Stimulated activated CD4-positive, alpha-beta T cell treated with anti-CD3 and anti-CD28 coated beads, Interleukin-4, amount 100 ng/mL, for 48 hours (primary cell): ENCODE results near the gene TM6SF1.
"Not testable (repeated sequence)": the region's sequence is repeated elsewhere in the genome, so short reads cannot be mapped to it uniquely, and the experiment has no call there.

Experiments used
- DNase-seq, 2 donors: peaks; one replicate each; pipeline ENCODE4 v3.0.0-alpha.2; 2020; ENCODE audit warnings: low read depth in 2 of 2

Gene TM6SF1

GRCh38 chr15:83088876-83089275 lies 18.6 kb upstream of the TM6SF1 start:
- no peak for DNase-seq

- DNase-seq = no peak
Observed at GRCh38 chr15:83090465-83090864, 17.0 kb upstream of the TM6SF1 start.

- not testable (repeated sequence) for DNase-seq
Observed at GRCh38 chr15:83091965-83092308, 15.5 kb upstream of the TM6SF1 start.

- no peak for DNase-seq
Observed at GRCh38 chr15:83092309-83092976, 15.0 kb upstream of the TM6SF1 start.

- no peak for DNase-seq
Observed at GRCh38 chr15:83094583-83094982, 12.9 kb upstream of the TM6SF1 start.

- DNase-seq = no peak
Observed at GRCh38 chr15:83098079-83098478, 9.4 kb upstream of the TM6SF1 start.

GRCh38 chr15:83099290-83099689 lies 8.2 kb upstream of the TM6SF1 start:
- DNase-seq = no peak

GRCh38 chr15:83100097-83100646 lies 7.3 kb upstream of the TM6SF1 start:
- no peak for DNase-seq

- no peak for DNase-seq
Observed at GRCh38 chr15:83102346-83102745, 5.1 kb upstream of the TM6SF1 start.

- DNase-seq = no peak
Observed at GRCh38 chr15:83104141-83104540, 3.3 kb upstream of the TM6SF1 start.

GRCh38 chr15:83105440-83105839 lies 2.0 kb upstream of the TM6SF1 start:
- DNase-seq = no peak

GRCh38 chr15:83107841-83108181 lies 366 bp downstream of the TM6SF1 start:
- DNase-seq = no peak

GRCh38 chr15:83108266-83109219 lies 1.1 kb downstream of the TM6SF1 start:
- no peak for DNase-seq

GRCh38 chr15:83109532-83109931 lies 2.1 kb downstream of the TM6SF1 start:
- no peak for DNase-seq

- no peak for DNase-seq
Observed at GRCh38 chr15:83110381-83110780, 2.9 kb downstream of the TM6SF1 start.

GRCh38 chr15:83111149-83111548 lies 3.7 kb downstream of the TM6SF1 start:
- DNase-seq = no peak

GRCh38 chr15:83112233-83112955 lies 4.9 kb downstream of the TM6SF1 start:
- DNase-seq = no peak

- DNase-seq = no peak
Observed at GRCh38 chr15:83112956-83113299, 5.5 kb downstream of the TM6SF1 start.

GRCh38 chr15:83113881-83114674 lies 6.6 kb downstream of the TM6SF1 start:
- DNase-seq = no peak

GRCh38 chr15:83114856-83115255 lies 7.4 kb downstream of the TM6SF1 start:
- no peak for DNase-seq

- DNase-seq = no peak
Observed at GRCh38 chr15:83115410-83115809, 8.0 kb downstream of the TM6SF1 start.
